OCI-LY3 (cell line): ENCODE measurements around the gene PPY.

ENCODE experiments used
- CTCF ChIP-seq: fragments of 200-600, 300-600 bp; sonication (generic); IDR thresholded peaks from 2 replicates; pipeline ENCODE4 v1.5.1; 2014; ENCODE audit warnings: antibody characterized with exemption, low read length, low read depth
- EZH2phosphoT487 ChIP-seq: fragments of 200-600 bp; shearing (Covaris generic); IDR thresholded peaks from 2 replicates; pipeline ENCODE4 v1.6.1; 2018; ENCODE audit warnings: antibody characterized with exemption, mixed run types, low read depth

GRCh38 chr17:43911904-43912303 lies 30.4 kb downstream of the PPY start:
- TF ChIP-seq CTCF = no peak
- TF ChIP-seq EZH2phosphoT487 = no peak
